HepG2 (cell line): ENCODE data around the gene ID4. TPM values are rescaled to one million over a fixed set of nuclear protein-coding genes. Genes with fewer than 3 reads are reported as not detected.

Source experiments
- CEBPB ChIP-seq: IDR thresholded peaks from 2 replicates; pipeline ENCODE4 v1.6.1; 2011; ENCODE audit warnings: low read depth, low read length, improper control_type of control experiment, borderline replicate concordance
- E2F1 ChIP-seq: sonication (generic); formaldehyde crosslinking; IDR thresholded peaks from 2 replicates; pipeline ENCODE4 v1.5.0; 2020; ENCODE audit warnings: missing genetic modification reagents
- GRHL1 ChIP-seq: sonication (generic); formaldehyde crosslinking; conservative IDR thresholded peaks from 2 replicates; pipeline ENCODE4 v1.8.0; 2022; ENCODE audit warnings: missing genetic modification reagents
- ISL2 ChIP-seq: sonication (generic); formaldehyde crosslinking; IDR thresholded peaks from 2 replicates; pipeline ENCODE4 v1.5.0; 2020; ENCODE audit warnings: missing genetic modification reagents
- MLXIP ChIP-seq: sonication (generic); formaldehyde crosslinking; IDR thresholded peaks from 2 replicates; pipeline ENCODE4 v1.9.0; 2021; ENCODE audit warnings: missing genetic modification reagents, borderline replicate concordance
- MXD3 ChIP-seq: IDR thresholded peaks from 2 replicates; pipeline ENCODE4 v1.6.1; 2016; ENCODE audit warnings: mild to moderate bottlenecking, missing biosample characterization, missing genetic modification reagents
- PAWR ChIP-seq: sonication (generic); formaldehyde crosslinking; IDR thresholded peaks from 2 replicates; pipeline ENCODE4 v1.4.0; 2020; ENCODE audit warnings: missing genetic modification reagents, mild to moderate bottlenecking, borderline replicate concordance
- SMARCE1 ChIP-seq: fragments of 450-650 bp; IDR thresholded peaks from 2 replicates; pipeline ENCODE4 v1.6.1; 2017; ENCODE audit warnings: borderline replicate concordance
- SNAPC4 ChIP-seq: sonication (generic); formaldehyde crosslinking; IDR thresholded peaks from 2 replicates; pipeline ENCODE4 v1.4.0; 2020; ENCODE audit warnings: mild to moderate bottlenecking, missing genetic modification reagents
- ZBTB14 ChIP-seq: sonication (generic); formaldehyde crosslinking; IDR thresholded peaks from 2 replicates; pipeline ENCODE4 v1.4.0; 2020; ENCODE audit warnings: missing genetic modification reagents
- ZC3H13 ChIP-seq: sonication (generic); formaldehyde crosslinking; IDR thresholded peaks from 2 replicates; pipeline ENCODE4 v1.8.1; 2023; ENCODE audit warnings: mild to moderate bottlenecking, missing genetic modification reagents, moderate library complexity
- ZMAT3 ChIP-seq: sonication (generic); formaldehyde crosslinking; conservative IDR thresholded peaks from 2 replicates; pipeline ENCODE4 v1.7.0; 2021; ENCODE audit warnings: missing genetic modification reagents
- ZNF567 ChIP-seq: sonication (generic); formaldehyde crosslinking; IDR thresholded peaks from 2 replicates; pipeline ENCODE4 v1.8.1; 2023; ENCODE audit warnings: mild to moderate bottlenecking, missing genetic modification reagents, borderline replicate concordance
- ZNF7 ChIP-seq: IDR thresholded peaks from 2 replicates; pipeline ENCODE4 v1.6.1; 2016; ENCODE audit warnings: missing biosample characterization, missing genetic modification reagents
- ZNF790 ChIP-seq: sonication (generic); formaldehyde crosslinking; IDR thresholded peaks from 2 replicates; pipeline ENCODE4 v1.8.0; 2022; ENCODE audit warnings: missing genetic modification reagents, mild to moderate bottlenecking, borderline replicate concordance
- polyA plus RNA-seq, 8 experiments: library from polyadenylated mRNA; depleted of rRNA in 3 of 8; stranded (reverse) in 7 of 8; unstranded in 1 of 8; fragments of >200 nt; fragmentation: Illumina TruSeq in 4 of 8; extraction: Trizol in 4 of 8; gene quantifications; 2 replicates each; pipeline versions ENCODE4 v1.2.1 to v1.2.3, GENCODE V29; 2011 to 2016; ENCODE audit warnings: low read depth in 4 of 8, missing spikeins in 1 of 8, mixed read lengths in 1 of 8; ENCODE audit not compliant: insufficient read depth in 1 of 8
- total RNA-seq, 5 experiments: library from RNA; depleted of rRNA; stranded (reverse); fragments of >200 nt; fragmentation: Illumina TruSeq; extraction: Trizol; gene quantifications; 2 replicates each; pipeline ENCODE4 v1.2.3, GENCODE V29; 2016; ENCODE audit warnings: low read depth in 1 of 5

The ID4 gene
- total and polyA plus RNA-seq, 2 of the 13 experiments (the other 11 are each of a cell fraction or from before 2014, with no cell fraction given): 0.20 to 0.44 TPM

- TF ChIP-seq SNAPC4 (CRISPR knock-in tag) (no peak), ISL2 (peak; percentile 70), ZC3H13 (CRISPR knock-in tag) (no peak), MLXIP (CRISPR knock-in tag) (peak; percentile 17; the same call in 1 of the 2 replicates), SMARCE1 (no peak), MXD3 (CRISPR knock-in tag) (no peak; the same call in 1 of the 2 replicates), ZBTB14 (CRISPR knock-in tag) (peak; percentile 80), ZNF7 (CRISPR knock-in tag) (no peak), ZMAT3 (peak; percentile 79; the same call in 1 of the 2 replicates), CEBPB (no peak; the same call in 1 of the 2 replicates), PAWR (no peak; the same call in 1 of the 2 replicates), ZNF567 (CRISPR knock-in tag) (no peak), ZNF790 (CRISPR knock-in tag) (no peak), E2F1 (CRISPR knock-in tag) (peak; percentile 91), GRHL1 (CRISPR knock-in tag) (no peak)
Measured at GRCh38 chr6:19804205-19805128, 32.7 kb upstream of the ID4 start (continued).
